GM19240 (cell line): ENCODE measurements around the gene CACYBP.

Source experiments
- DNase-seq: peaks from one replicate; pipeline ENCODE4 v3.0.0; 2011; ENCODE audit warnings: low spot score; ENCODE audit not compliant: insufficient read length

The CACYBP gene, protein sequence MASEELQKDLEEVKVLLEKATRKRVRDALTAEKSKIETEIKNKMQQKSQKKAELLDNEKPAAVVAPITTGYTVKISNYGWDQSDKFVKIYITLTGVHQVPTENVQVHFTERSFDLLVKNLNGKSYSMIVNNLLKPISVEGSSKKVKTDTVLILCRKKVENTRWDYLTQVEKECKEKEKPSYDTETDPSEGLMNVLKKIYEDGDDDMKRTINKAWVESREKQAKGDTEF

DNA sequence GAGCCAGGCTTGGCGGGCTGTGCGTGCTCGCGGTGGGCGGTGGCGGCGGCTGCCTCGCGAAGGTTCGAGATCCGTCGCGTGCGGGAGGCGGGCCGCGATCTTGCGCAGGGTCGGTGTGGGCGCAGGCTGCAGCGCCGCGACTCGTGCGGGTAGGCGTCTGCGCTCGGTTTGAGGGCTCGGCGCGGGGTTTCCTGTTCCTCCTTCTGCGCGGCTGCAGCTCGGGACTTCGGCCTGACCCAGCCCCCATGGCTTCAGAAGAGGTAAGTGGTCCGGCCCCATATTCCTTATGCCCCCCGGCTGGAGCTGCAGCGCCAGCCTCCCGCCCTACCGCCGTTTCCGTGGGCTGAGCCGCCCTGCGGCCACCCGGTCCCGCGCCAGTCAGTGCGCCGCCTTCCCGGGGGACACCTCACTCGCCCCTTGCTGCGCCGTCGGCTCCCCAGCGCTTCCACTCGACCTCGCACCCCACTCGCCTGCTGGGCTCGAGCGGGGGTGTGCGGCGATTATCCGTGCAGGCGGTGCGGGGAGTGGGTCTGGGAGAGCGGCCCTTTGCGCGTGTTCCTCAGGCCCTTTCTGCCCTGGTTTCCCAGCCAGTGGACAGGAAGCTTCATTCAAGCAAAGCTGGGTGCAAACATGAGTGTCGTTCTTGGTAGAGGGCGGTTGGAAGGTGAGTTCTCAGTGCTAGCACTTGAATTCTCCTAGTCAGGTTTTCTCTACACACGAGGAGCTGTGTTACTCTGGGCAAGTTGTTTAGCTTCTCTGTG, at the start of gene CACYBP:
Gene CACYBP, plus strand, starts transcription at position 12 of the 761 bp plus-strand sequence. Its CDS starts 234 bp downstream, at position 246.
- no peak for DNase-seq

DNA sequence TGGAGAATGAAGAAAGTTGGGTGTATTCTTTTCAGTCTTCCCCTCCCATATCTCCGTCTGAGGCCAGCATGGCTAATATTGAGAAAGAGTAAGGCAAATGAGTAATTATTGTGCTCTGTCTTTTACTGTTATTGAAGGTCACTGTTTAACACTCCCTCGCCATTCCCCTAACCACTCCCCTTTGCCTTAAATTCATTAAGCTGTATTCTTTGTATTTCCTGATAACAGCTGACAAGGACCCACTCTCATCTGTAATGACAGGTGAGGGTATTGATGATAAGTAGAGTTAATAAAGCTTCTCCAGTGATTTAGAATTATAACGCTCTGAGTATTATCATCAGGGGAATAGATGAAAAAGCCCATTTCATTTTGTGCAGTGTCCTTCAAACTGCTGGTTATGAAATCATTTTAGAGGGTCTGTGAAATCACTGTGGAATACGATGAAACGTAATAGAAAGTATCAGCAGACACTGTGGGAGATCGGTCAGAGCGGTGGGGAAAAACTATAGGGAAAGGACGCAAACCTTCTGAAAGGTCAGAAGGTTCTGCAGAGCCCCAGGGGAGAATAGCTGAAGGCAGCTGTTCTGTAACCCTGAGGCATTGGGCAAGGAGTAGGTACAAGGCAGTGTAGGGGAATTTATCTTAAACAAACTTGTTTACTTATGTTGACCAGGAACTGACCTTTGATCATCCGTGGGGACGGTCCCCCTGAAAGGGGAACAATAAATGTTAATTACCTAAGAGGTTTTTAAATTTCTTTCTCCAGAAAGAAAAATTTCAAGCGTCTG, 46.3 kb upstream of the CACYBP start:
- no peak for DNase-seq

GRCh38 chr1:174954073-174954460, 45.7 kb upstream of the CACYBP start:
- DNase-seq = no peak

- DNase-seq = no peak
Measured at GRCh38 chr1:174954671-174955669, 44.8 kb upstream of the CACYBP start.

DNA sequence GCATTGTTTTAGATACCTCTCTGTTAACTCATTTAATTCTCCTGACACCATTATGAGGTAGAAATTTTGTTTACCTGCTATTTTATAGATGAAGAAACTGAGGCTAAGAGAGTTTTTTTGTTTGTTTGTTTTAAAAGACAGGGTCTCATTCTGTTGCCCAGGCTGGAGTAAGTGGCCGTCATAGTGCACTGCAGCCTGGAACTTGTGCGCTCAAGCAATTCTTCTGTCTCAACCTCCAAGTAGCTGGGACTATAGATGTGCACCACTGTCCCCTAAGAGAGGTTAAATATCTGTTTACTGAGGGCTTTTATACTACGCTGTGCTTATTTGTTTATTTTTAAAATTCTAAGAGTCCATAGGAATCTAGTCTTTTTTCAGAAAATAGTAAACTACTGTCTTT, 43.7 kb upstream of the CACYBP start:
- no peak for DNase-seq

- no peak for DNase-seq
Measured at GRCh38 chr1:174956976-174957375, 42.8 kb upstream of the CACYBP start.

- no peak for DNase-seq
Measured at GRCh38 chr1:174957829-174958228, 41.9 kb upstream of the CACYBP start.

DNA sequence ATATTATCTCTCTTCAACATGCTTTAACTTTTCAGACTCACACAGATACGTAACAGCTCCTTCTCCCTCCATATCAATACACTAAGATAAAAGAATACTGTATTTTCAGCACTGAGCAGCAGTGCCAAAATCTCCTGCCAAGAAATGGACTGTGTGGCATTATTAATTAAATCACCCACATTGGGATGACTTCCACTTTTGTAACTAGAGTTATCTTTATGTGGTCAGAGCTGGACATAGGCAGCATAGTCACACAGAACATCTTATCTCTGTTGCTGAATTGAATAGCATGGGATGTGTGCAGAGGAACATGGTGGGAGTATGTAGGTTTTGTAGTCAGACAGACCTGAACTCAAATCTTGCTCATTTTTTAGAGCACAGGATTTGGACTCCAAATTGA, 41.4 kb upstream of the CACYBP start:
- no peak for DNase-seq

- DNase-seq = no peak
Measured at GRCh38 chr1:174960362-174960761, 39.4 kb upstream of the CACYBP start.

DNA sequence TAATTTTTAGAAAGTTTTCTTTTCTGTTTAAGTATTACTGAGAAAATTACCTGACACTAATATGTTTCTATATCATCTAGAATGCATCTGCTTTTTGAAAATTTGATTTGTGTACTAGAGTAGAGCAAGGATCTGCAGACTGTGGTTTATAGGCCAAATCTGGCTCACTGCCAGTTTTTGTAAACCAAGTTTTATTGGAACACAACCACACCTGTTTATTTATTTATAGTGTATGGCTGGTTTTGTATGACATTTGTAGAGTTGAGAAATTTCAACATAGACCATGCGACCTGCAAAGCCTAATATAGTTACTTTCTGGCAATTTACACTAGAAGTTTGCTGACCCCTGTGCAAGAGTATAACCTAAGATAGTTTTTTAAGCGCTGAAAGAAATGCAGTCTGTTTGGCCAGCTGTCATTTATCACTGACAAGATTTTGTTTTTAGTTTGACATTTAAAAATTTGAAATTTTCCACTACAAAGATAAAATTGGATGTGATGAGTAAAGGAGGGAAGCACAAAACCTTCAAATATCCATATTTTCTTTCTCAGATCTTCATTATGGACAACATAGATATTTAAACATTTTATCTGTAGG, 36.1 kb upstream of the CACYBP start:
- no peak for DNase-seq

DNA sequence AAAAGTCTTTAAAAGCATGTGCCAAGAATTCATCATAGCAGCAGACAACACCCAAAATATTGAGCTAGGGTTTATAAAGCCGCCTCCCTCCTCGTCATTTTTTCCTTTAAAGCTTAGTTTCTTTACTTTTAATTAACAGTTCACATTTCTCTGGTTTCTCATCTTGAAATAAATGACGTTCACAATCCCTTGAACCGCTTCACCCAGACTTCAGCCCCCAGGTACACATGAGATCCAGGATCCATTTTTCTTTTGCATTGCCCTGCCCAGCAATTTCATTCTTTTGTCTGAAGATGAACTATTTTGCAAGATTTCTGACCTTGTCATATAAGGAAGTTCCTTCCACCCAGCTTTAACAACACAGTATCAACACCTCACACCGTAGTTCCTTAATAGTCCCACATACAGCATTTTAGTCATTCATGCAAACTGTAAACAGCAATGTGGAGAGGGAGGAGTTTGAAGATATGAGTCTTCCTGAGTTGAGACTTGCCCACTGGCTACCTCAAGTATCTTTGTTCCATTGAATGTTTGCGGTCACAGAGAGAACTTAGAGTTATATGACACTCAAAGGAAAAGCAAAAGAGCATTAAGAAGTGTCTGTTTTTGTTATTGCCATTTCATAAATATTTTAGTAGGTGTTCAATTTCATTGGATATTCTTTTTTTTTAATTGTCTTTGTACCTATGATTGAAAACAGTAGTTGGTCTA, 35.3 kb upstream of the CACYBP start:
- DNase-seq = no peak

- no peak for DNase-seq
Measured at GRCh38 chr1:174964972-174965361, 34.8 kb upstream of the CACYBP start.

DNA sequence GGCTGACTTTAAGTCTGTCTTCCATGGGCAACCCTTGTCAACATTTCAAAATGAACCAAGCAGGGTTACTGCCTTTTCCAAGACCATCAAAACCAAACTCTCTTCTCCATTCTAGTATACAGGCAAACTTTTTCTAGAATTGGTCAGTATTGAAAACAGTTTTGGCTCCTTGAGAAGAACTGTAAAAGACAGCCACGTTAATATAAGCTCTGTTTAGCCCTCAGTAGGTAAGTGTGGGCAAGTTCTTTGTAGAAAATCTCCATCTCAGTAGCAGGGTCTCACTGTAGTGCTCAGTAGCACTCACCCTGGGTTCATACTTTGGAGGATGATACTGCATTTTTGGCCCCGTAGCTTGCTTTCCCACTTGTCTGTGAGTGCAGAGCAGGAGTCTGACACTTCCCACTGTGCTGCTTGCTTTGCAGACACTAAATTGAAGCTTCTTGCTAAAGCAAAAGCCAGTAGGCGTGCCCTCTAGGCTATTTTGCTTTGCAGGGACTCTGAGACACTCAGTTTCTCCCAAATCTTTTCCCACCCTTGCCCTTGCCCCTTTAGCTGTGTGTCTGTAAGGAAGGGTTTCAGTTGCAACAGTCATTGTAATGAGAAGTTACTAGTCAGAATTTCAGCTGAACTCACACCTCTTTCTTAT, 34.3 kb upstream of the CACYBP start:
- no peak for DNase-seq

DNA sequence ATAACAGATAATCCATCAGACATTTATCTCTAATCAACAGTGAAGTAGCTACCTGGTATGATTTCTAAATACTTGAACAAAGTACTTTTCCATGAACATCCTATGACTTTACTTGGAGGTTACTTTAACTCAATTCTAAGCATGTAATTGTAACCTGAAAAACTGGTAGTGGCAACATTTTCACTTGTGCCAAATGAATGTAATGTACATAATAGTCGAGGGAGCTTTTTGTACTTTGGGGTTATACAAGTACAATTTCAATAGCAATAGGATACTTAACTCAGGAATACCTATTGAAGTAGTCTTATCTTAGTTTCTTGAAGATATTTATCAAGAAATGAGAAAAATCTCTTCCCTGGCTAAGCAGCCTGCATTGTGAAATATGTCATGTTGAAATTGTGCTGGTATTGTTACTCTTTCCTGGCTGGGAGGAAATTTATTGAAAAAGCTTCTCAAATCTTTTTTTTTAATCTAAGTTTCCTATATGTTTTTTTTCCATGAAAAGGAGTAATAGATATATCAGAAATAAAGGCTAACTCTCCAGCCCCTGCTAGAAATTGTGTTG, 33.7 kb upstream of the CACYBP start:
- DNase-seq = no peak

DNA sequence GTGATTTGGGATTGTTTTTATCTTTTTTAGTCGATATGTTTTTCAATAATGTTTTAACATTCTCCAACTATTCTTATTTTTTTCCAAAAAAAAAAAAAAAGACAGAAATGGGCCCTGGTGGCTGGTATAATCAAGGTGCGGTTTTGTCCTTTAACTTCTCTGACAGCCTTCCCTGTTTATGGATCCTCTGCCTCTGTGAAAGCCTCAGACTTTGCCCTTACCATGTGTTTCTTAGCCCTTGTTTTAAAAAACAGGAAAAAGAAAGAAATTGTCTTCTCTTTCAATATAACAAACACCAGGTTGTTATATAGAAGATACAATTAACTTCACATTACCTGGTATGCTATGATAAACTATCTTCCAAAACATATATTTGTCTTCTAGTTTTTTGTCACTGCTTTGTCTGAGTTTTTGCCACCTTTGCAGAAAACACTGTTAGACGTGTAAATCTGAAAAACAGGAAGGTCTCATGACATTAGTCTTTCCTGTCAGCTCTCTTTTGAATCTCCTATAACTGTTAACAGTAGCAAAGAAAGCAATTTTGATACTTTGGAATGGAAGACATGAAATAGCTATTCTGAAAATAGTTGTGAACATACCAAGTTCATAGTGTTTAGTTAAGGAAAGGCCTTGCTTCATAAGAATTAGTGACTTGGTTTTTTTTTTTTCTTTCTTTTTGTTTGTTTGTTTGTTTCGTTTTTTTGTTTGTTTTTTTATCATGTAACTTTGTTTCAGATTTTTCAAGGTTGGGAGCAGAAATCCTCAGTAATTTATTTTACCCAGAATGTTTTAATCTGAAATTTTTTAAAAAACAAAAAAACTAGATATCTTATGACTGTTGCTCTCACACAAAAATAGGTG, 31.7 kb upstream of the CACYBP start:
- no peak for DNase-seq

DNA sequence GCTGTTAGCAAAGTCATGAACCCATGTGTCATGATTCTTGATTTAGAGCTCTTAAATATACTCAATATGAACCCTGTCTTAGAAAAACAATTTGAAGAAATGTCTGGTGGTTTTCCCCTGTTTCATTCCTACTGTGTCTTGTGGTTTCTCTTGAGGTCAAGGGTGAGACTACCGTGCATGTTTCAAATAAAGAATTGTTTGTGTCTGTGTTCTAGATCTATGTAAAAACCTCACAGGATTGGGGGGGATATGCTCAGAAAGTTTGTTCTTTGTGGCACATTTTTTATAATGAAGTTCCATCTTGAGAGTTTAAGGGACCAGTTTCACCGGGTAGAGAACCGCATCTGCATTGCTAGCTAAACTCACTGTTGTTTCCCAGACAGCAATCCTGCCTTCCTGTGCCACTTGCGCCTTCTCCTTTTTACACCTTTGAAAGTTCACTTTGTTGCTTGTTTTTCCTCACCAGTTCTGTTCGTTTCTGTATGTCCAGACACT, 30.9 kb upstream of the CACYBP start:
- DNase-seq = no peak

DNA sequence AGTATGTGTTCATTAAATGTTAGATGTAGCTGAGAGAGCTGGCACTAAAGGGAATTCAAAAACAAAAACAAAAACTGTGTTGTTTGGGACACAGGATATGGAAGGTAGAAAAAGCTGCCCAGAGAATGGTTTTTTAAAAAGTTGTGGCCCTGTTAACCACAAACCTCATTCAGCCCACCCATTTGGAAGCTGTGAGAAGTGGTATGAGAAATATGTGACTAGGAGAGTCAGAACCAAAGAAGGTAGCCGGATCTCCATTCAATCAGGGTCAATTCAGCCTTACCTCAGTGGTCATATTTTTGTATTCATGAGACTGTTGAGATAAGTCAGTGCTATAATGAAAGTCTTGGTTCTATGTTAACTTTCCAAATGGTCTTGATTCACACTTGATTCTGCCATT, 29.8 kb upstream of the CACYBP start:
- DNase-seq = no peak

GRCh38 chr1:174971466-174971865, 28.3 kb upstream of the CACYBP start:
- no peak for DNase-seq
